AG10803 (cell line): ENCODE measurements around the gene OSBPL6.

Experiments
- DNase-seq: peaks from one replicate; pipeline ENCODE4 v3.0.0; 2010; ENCODE audit warnings: low read depth
- H3K4me3 ChIP-seq: 2 replicates; pipeline ENCODE4 v1.5.1; 2011; ENCODE audit warnings: mild to moderate bottlenecking, low read length, control low read depth
- CTCF ChIP-seq: conservative IDR thresholded peaks from 2 replicates; pipeline ENCODE4 v1.5.1; 2011; ENCODE audit warnings: mild to moderate bottlenecking, low read length, control low read depth, inconsistent platforms

The OSBPL6 gene

GRCh38 chr2:178270338-178270737, 76.0 kb downstream of the OSBPL6 start:
- no peak for TF ChIP-seq CTCF
- no peak overlapping the region for H3K4me3 ChIP-seq

GRCh38 chr2:178271094-178271493, 76.8 kb downstream of the OSBPL6 start:
- DNase-seq: no peak
- H3K4me3 ChIP-seq: no peak overlapping the region
- no peak for TF ChIP-seq CTCF

More at GRCh38 chr2:178270338-178270737, 76.0 kb downstream of the OSBPL6 start:
- DNase-seq: no peak

GRCh38 chr2:178271629-178272333, 77.5 kb downstream of the OSBPL6 start:
- TF ChIP-seq CTCF: no peak
- no peak overlapping the region for H3K4me3 ChIP-seq
- peak; percentile 87 for DNase-seq

- DNase-seq: no peak
- no peak for TF ChIP-seq CTCF
Observed at GRCh38 chr2:178273787-178274360, 79.6 kb downstream of the OSBPL6 start.

GRCh38 chr2:178275600-178275999, 81.3 kb downstream of the OSBPL6 start:
- TF ChIP-seq CTCF: no peak
- DNase-seq: no peak
- H3K4me3 ChIP-seq: no peak overlapping the region

More at GRCh38 chr2:178273787-178274360, 79.6 kb downstream of the OSBPL6 start:
- no peak overlapping the region for H3K4me3 ChIP-seq

- no peak for DNase-seq
- no peak for TF ChIP-seq CTCF
- H3K4me3 ChIP-seq: no peak overlapping the region
Observed at GRCh38 chr2:178277741-178278197, 83.5 kb downstream of the OSBPL6 start.

GRCh38 chr2:178279142-178279541, 84.8 kb downstream of the OSBPL6 start:
- DNase-seq: peak; percentile 89
- TF ChIP-seq CTCF: no peak
- H3K4me3 ChIP-seq: no peak overlapping the region
